Nephron (organoid): ENCODE measurements around the gene SLC5A4.
"Not testable (repeated sequence)": the region's sequence is repeated elsewhere in the genome, so short reads cannot be mapped to it uniquely, and the experiment has no call there.

Source experiments
- H3K27ac Mint-ChIP-seq, 3 experiments: 2 replicates each; pipeline ENCODE4 v1.8.0; 2020; ENCODE audit warnings: mixed read lengths in 3 of 3, mild to moderate bottlenecking in 2 of 3, moderate library complexity in 1 of 3
- H3K27me3 Mint-ChIP-seq: 2 replicates; pipeline ENCODE4 v1.8.0; 2021; ENCODE audit warnings: low read depth, mild to moderate bottlenecking, moderate library complexity, mixed read lengths
- H3K36me3 Mint-ChIP-seq: 2 replicates; pipeline ENCODE4 v1.8.0; 2020; ENCODE audit warnings: low read depth, mixed read lengths
- H3K4me1 Mint-ChIP-seq: 2 replicates; pipeline ENCODE4 v1.8.0; 2020; ENCODE audit warnings: mixed read lengths
- H3K4me3 Mint-ChIP-seq, 3 experiments: 2 replicates each; pipeline ENCODE4 v1.8.0; 2020; ENCODE audit warnings: mild to moderate bottlenecking in 3 of 3, mixed read lengths in 3 of 3, moderate library complexity in 2 of 3
- H3K9me3 Mint-ChIP-seq: 2 replicates; pipeline ENCODE4 v1.8.0; 2020; ENCODE audit warnings: mixed read lengths
- TF ChIP-seq, protein P1 (sequence below), 3 experiments: fragments of 200-600 bp; sonication (generic); IDR thresholded peaks; one replicate each; pipeline ENCODE4 v1.5.0; 2021; ENCODE audit warnings: antibody characterized with exemption in 3 of 3; ENCODE audit not compliant: unreplicated experiment in 3 of 3

Gene SLC5A4

DNA sequence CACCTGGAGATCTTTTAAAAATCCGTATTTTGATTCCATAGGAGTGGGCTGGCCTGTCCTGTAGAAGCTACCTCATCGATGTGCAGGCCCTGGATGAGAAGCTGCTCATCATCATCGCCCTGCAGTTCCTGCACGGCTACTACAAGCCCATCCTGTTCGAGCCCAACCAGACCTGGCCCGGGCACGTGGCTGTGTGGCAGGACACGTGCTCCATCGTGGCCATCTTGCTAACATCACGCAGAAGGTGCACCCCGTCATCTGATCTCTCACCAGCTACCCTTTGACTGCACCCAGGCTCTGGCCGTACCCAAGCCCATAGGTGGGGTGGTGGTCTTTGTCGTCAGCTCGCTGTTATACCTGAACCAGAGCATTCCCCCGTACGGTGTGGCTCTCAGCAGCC is 14.2 kb upstream of the SLC5A4 start:
- Mint-ChIP-seq H3K27ac (no peak overlapping the region), H3K9me3 (no peaks in the 10 kb centered on the region), H3K4me1 (peaks cover 5% of the 10 kb centered on the region), H3K27me3 (no peaks in the 10 kb centered on the region), H3K4me3 (no peak overlapping the region), H3K36me3 (no peaks in the 10 kb centered on the region)
- TF ChIP-seq, protein P1, sequence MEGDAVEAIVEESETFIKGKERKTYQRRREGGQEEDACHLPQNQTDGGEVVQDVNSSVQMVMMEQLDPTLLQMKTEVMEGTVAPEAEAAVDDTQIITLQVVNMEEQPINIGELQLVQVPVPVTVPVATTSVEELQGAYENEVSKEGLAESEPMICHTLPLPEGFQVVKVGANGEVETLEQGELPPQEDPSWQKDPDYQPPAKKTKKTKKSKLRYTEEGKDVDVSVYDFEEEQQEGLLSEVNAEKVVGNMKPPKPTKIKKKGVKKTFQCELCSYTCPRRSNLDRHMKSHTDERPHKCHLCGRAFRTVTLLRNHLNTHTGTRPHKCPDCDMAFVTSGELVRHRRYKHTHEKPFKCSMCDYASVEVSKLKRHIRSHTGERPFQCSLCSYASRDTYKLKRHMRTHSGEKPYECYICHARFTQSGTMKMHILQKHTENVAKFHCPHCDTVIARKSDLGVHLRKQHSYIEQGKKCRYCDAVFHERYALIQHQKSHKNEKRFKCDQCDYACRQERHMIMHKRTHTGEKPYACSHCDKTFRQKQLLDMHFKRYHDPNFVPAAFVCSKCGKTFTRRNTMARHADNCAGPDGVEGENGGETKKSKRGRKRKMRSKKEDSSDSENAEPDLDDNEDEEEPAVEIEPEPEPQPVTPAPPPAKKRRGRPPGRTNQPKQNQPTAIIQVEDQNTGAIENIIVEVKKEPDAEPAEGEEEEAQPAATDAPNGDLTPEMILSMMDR (IDR thresholded peaks at IDR 0.05; ENCODE audit: unreplicated experiment in 3 of 3) = no peak

DNA sequence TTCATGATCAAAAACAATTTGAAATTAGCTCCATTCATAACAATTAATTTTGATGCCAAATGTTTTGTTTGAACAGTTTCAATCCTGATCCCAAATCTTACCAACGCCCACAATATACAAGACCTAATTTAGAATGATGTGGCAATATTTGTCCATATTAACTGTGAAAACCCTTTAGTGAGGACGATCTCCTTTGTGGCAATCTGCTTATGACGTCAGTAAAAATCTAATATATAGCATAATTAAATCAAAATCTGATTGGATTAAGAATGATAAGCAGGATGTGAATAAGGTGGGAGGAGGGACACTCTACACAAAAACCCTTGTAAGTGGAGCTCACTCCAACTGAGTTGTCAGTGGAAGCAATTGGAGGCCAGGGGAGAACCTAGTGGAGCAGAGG is 11.9 kb upstream of the SLC5A4 start:
- TF ChIP-seq, protein P1 (IDR thresholded peaks at IDR 0.05; ENCODE audit: unreplicated experiment in 3 of 3) = no peak
- H3K27ac Mint-ChIP-seq = no peak overlapping the region
- peaks cover 5% of the 10 kb centered on the region for H3K4me1 Mint-ChIP-seq
- no peaks in the 10 kb centered on the region for H3K36me3 Mint-ChIP-seq
- no peaks in the 10 kb centered on the region for H3K9me3 Mint-ChIP-seq
- no peak overlapping the region for H3K4me3 Mint-ChIP-seq
- no peaks in the 10 kb centered on the region for H3K27me3 Mint-ChIP-seq

DNA sequence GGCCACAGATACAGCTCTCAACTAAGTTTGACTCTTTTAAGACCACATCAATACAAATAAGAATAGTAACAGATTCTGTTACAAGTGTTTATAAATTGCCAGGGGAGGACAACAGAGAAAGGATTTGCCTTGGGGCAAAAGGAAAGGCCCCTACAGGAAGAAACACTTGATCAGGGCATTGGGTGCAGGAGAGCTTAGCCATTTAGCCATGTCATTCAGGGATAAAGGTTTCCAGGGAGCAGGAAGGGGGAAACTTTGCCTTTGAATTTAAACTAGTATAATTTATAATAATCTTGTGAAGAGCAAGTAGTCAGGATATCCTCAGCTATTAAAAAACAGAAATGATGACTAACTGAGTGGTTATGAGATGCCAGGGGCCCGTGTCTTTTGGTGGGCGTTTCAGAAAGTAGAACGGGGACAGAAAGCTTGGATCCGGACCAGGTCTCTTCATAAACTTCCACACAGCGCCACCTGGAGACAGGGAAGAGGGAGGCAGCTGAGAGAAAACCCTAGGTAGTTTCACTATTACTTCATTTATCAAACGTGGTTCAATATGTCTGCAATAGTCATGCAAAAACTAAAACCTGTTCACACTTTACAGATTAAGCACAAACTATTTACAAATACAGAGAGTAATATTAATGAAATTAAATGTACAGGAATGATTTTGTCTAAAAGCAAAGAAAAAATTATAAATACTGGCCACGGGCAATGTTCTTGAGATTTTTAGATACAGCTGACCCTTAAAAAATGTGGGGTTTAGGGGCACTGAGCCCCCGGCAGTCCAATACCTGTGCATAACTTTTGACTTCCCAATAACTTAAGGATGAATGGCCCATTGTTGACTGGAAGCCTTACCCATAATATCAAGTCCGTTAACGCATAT is 11.0 kb upstream of the SLC5A4 start:
- Mint-ChIP-seq H3K4me1 (peaks cover 5% of the 10 kb centered on the region), H3K4me3 (no peak overlapping the region), H3K9me3 (no peaks in the 10 kb centered on the region), H3K27ac (no peak overlapping the region), H3K27me3 (no peaks in the 10 kb centered on the region), H3K36me3 (no peaks in the 10 kb centered on the region)
- TF ChIP-seq, protein P1 (IDR thresholded peaks at IDR 0.05; ENCODE audit: unreplicated experiment in 3 of 3) = peak; percentile 87 to 89 (median 87)

DNA sequence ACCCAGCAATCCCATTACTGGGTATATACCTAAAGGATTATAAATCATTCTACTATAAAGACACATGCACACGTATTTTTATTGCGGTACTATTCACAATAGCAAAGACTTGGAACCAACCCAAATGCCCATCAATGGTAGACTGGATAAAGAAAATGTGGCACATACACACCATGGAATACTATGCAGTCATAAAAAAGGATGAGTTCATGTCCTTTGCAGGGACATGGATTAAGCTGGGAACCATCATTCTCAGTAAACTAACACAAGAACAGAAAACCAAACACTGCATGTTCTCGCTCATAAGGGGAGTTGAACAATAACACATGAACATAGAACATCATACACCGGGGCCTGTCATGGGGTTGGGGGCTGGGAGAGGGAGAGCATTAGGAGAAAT is 8.5 kb upstream of the SLC5A4 start:
- H3K27ac Mint-ChIP-seq, H3K4me1 Mint-ChIP-seq, H3K4me3 Mint-ChIP-seq, H3K9me3 Mint-ChIP-seq, H3K36me3 Mint-ChIP-seq, H3K27me3 Mint-ChIP-seq: not testable (repeated sequence)

DNA sequence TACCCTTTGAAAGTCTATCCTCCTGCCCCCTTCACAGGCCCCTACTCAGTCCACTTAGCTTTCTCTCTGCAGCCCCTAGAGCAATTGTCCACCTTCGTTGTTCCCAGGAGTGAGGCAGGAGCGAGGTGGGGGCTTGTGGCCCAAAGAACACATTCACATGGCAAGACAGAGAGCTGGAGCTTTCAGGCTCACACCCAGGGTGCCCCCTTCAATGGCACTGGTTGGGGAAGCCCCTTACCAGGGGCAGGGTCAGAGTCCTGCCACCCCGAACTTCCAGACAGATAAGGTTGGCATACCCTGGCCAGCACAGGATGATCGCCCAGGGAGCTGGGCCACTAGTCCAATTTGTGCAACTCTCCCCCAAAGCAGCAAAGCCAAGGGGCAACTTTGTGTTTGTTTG is 6.2 kb upstream of the SLC5A4 start:
- TF ChIP-seq, protein P1 (IDR thresholded peaks at IDR 0.05; ENCODE audit: unreplicated experiment in 3 of 3) = no peak
- Mint-ChIP-seq H3K9me3 (no peaks in the 10 kb centered on the region), H3K27me3 (no peaks in the 10 kb centered on the region), H3K27ac (no peak overlapping the region), H3K36me3 (no peaks in the 10 kb centered on the region), H3K4me1 (peaks cover 5% of the 10 kb centered on the region), H3K4me3 (no peak overlapping the region)

DNA sequence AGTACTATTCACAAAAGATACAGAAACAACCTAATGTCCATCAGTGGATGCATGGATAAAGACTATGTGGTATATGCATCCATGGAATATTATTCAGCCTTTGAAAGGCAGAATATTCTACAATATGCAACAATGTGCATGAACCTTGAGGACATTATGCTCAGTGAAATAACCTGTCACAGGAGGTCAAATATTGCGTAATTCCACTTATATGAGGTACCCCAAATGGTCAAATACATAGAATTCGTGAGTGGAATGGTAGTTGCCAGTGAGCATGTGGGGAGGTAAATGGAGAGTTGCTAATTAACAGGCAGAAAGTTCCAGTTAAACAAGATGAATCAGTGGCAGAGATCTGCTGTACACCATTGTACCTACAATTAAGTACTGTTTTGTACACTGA is 3.6 kb upstream of the SLC5A4 start:
- TF ChIP-seq, protein P1 (IDR thresholded peaks at IDR 0.05; ENCODE audit: unreplicated experiment in 3 of 3) = no peak
- no peaks in the 10 kb centered on the region for H3K4me1 Mint-ChIP-seq
- no peak overlapping the region for H3K4me3 Mint-ChIP-seq
- no peak overlapping the region for H3K27ac Mint-ChIP-seq
- no peaks in the 10 kb centered on the region for H3K9me3 Mint-ChIP-seq
- no peaks in the 10 kb centered on the region for H3K36me3 Mint-ChIP-seq
- H3K27me3 Mint-ChIP-seq = peaks cover 6% of the 10 kb centered on the region
